Measurements from ENCODE around the gene ALOXE3. TPM values are rescaled to one million over a fixed set of nuclear protein-coding genes. Genes with fewer than 3 reads are reported as not detected.
A peak's percentile ranks its signal among the peaks of the same experiment; 100 is the strongest.

ALOXE3 gene
- total RNA-seq, 1 experiment from 2014 or later: 0.13 TPM

- Mint-ChIP-seq H3K27me3 (ENCODE audit: low read depth) (peaks cover 82% of the 10 kb centered on the region), H3K36me3 (ENCODE audit: insufficient read depth in 1 of 3, low read depth in 3 of 3) (no peaks in the 10 kb centered on the region), H3K9me3 (no peaks in the 10 kb centered on the region), H3K27ac (no peak overlapping the region), H3K4me3 (peak overlapping the region; percentile 73 to 81), H3K4me1 (peaks cover 10 to 11% of the 10 kb centered on the region in 2 experiments)
- Histone ChIP-seq H3K18ac (ENCODE audit: insufficient read length, low read depth, low read length) (no peak overlapping the region), H2BK20ac (ENCODE audit: low read depth, low read length, poor library complexity, severe bottlenecking) (no peak overlapping the region), H3K27me3 (ENCODE audit: insufficient read depth, low read length) (peaks cover 3% of the 10 kb centered on the region; the same call in 1 of the 2 replicates), H4K5ac (ENCODE audit: insufficient read length, low read depth, low read length) (no peak overlapping the region), H3K56ac (ENCODE audit: insufficient read length, low read depth, low read length) (no peak overlapping the region), H2BK15ac (ENCODE audit: low read depth, low read length) (no peak overlapping the region), H4K8ac (replicated peaks; ENCODE audit: insufficient read length, low read depth, low read length) (no peak overlapping the region), H2BK12ac (ENCODE audit: insufficient read length, low read depth, low read length) (no peak overlapping the region), H3K14ac (ENCODE audit: insufficient read depth, low read length) (no peak overlapping the region), H3K79me1 (ENCODE audit: insufficient read depth, low read depth, low read length, poor library complexity, severe bottlenecking) (no peaks in the 10 kb centered on the region), H3K9ac (ENCODE audit: extremely low read depth, insufficient read length, low read length) (peak overlapping the region; percentile 21), H3K4me1 (ENCODE audit: insufficient read depth, low read length) (no peaks in the 10 kb centered on the region), H3T11ph (ENCODE audit: low read length) (no peak overlapping the region), H3K23ac (ENCODE audit: insufficient read length, low read depth, low read length) (no peak overlapping the region), H3K4me2 (ENCODE audit: insufficient read depth, insufficient read length, low read length) (peak overlapping the region; percentile 92), H3K79me2 (ENCODE audit: insufficient read depth, low read length) (no peaks in the 10 kb centered on the region), H2AFZ (ENCODE audit: low read length) (no peak overlapping the region), H4K20me1 (ENCODE audit: control insufficient read depth, insufficient read depth, insufficient read length) (no peaks in the 10 kb centered on the region), H3K4ac (ENCODE audit: low read depth, low read length) (no peak overlapping the region), H2BK5ac (ENCODE audit: insufficient read length, low read length) (no peak overlapping the region), H4K91ac (ENCODE audit: insufficient read length, low read depth, low read length) (no peak overlapping the region), H2AK5ac (ENCODE audit: insufficient read length, low read length) (no peak overlapping the region), H3K23me2 (ENCODE audit: insufficient read length, low read depth, low read length, poor library complexity, severe bottlenecking) (peaks cover 6% of the 10 kb centered on the region), H3K27ac (ENCODE audit: insufficient read length, low read depth, low read length) (no peak overlapping the region), H3K9me3 (ENCODE audit: control insufficient read depth, low read depth, low read length) (no peaks in the 10 kb centered on the region), H2BK120ac (ENCODE audit: low read depth, low read length, poor library complexity, severe bottlenecking) (no peak overlapping the region)
- TF ChIP-seq CTCF (conservative IDR thresholded peaks at IDR 0.05): peak; percentile 96
- peak; percentile 92 for DNase-seq
- no CpG with 5 or more reads among the region's 63 CpGs for WGBS (ENCODE audit: extremely low coverage, insufficient read length, low lambda C conversion rate)
Observed at GRCh38 chr17:8109661-8110455, 8.5 kb downstream of the ALOXE3 start.

Data from H9 (cell line).